CD8-positive, alpha-beta memory T cell (primary cell): Measurements from ENCODE around the gene TRERF1. TPM values are rescaled to one million over a fixed set of nuclear protein-coding genes. Genes with fewer than 3 reads are reported as not detected.

Experiments
- CTCF ChIA-PET: fragments of 350-600 bp; sonication (Branson Sonifier 250); formaldehyde crosslinking; loops from one replicate; lab custom pipeline; 2021; ENCODE audit warnings: antibody characterized with exemption; lab: Charles Lee
- POLR2A ChIA-PET: fragments of 350-600 bp; sonication (Branson Sonifier 250); formaldehyde crosslinking; loops from one replicate; lab custom pipeline; 2021; ENCODE audit warnings: antibody characterized with exemption; lab: Charles Lee
- DNase-seq, 5 donors: peaks; one replicate each; pipeline versions ENCODE4 v3.0.0 to v3.0.0-alpha.2; 2020 to 2022; ENCODE audit warnings: mixed read lengths in 1 of 5
- H3K27ac ChIP-seq: one replicate; pipeline ENCODE4 v1.7.0; 2013; ENCODE audit warnings: low read depth, mild to moderate bottlenecking, low read length, moderate library complexity
- H3K27me3 ChIP-seq: 2 replicates; pipeline ENCODE4 v1.7.0; 2013; ENCODE audit warnings: low read length, mild to moderate bottlenecking; ENCODE audit not compliant: insufficient read depth, poor library complexity, severe bottlenecking
- H3K36me3 ChIP-seq: 2 replicates; pipeline ENCODE4 v1.7.0; 2013; ENCODE audit warnings: mild to moderate bottlenecking, low read length, moderate library complexity; ENCODE audit not compliant: insufficient read depth
- H3K4me1 ChIP-seq: 2 replicates; pipeline ENCODE4 v1.7.0; 2013; ENCODE audit warnings: mild to moderate bottlenecking, low read length, moderate library complexity; ENCODE audit not compliant: insufficient read depth
- H3K4me3 ChIP-seq: 2 replicates; pipeline ENCODE4 v1.7.0; 2013; ENCODE audit warnings: mild to moderate bottlenecking, low read length
- H3K9me3 ChIP-seq: 2 replicates; pipeline ENCODE4 v1.7.0; 2013; ENCODE audit warnings: mild to moderate bottlenecking, low read length
- H3K27ac Mint-ChIP-seq, 8 donors: one replicate each; pipeline ENCODE4 v1.8.0; 2020 to 2021; ENCODE audit warnings: mixed read lengths in 8 of 8, mild to moderate bottlenecking in 6 of 8, inconsistent platforms in 3 of 8, moderate library complexity in 3 of 8
- H3K27me3 Mint-ChIP-seq, 2 donors: one replicate each; pipeline ENCODE4 v1.8.0; 2020 to 2021; ENCODE audit warnings: mixed read lengths in 2 of 2, mild to moderate bottlenecking in 1 of 2, moderate library complexity in 1 of 2
- H3K36me3 Mint-ChIP-seq, 3 donors: one replicate each; pipeline ENCODE4 v1.8.0; 2020 to 2021; ENCODE audit warnings: mixed read lengths in 3 of 3, inconsistent platforms in 1 of 3, mild to moderate bottlenecking in 1 of 3
- H3K4me1 Mint-ChIP-seq, 3 donors: one replicate each; pipeline ENCODE4 v1.8.0; 2020 to 2021; ENCODE audit warnings: mixed read lengths in 3 of 3, inconsistent platforms in 1 of 3, mild to moderate bottlenecking in 1 of 3
- H3K4me3 Mint-ChIP-seq, 7 donors: one replicate each; pipeline ENCODE4 v1.8.0; 2020 to 2021; ENCODE audit warnings: mixed read lengths in 7 of 7, mild to moderate bottlenecking in 6 of 7, moderate library complexity in 4 of 7, inconsistent platforms in 2 of 7
- H3K9me3 Mint-ChIP-seq, 5 donors: one replicate each; pipeline ENCODE4 v1.8.0; 2020 to 2022; ENCODE audit warnings: mixed read lengths in 5 of 5, mild to moderate bottlenecking in 3 of 5, moderate library complexity in 2 of 5, inconsistent platforms in 1 of 5
- polyA plus RNA-seq: library from polyadenylated mRNA; unstranded; fragments of 300-500 nt; fragmentation: Illumina TruSeq; gene quantifications from one replicate; pipeline ENCODE4 v1.2.3, GENCODE V29; 2021
- total RNA-seq, 2 experiments: library from RNA; stranded (reverse); gene quantifications; one replicate each; pipeline ENCODE4 v1.2.3, GENCODE V29; 2021

The TRERF1 gene
- total and polyA plus RNA-seq, 3 experiments from 2014 or later: 10.2 to 10.6 (median 10.3) TPM

GRCh38 chr6:42188406-42188805 lies 263.3 kb downstream of the TRERF1 start:
- no peaks in the 10 kb centered on the region for H3K27me3 ChIP-seq
- Mint-ChIP-seq H3K4me3 (no peak overlapping the region), H3K27me3 (peaks cover 0 to 2% of the 10 kb centered on the region in 2 donors), H3K9me3 (no peaks in the 10 kb centered on the region), H3K4me1 (no peaks in the 10 kb centered on the region), H3K27ac (peak overlapping the region in 1 of 8 donors; percentile 36), H3K36me3 (peaks cover 0 to 12% (median 9%) of the 10 kb centered on the region in 3 donors)
- no peaks in the 10 kb centered on the region for H3K4me1 ChIP-seq
- CTCF ChIA-PET: no interaction called here
- POLR2A ChIA-PET: no interaction called here
- no peak overlapping the region for H3K4me3 ChIP-seq
- H3K9me3 ChIP-seq: no peaks in the 10 kb centered on the region
- no peak overlapping the region for H3K27ac ChIP-seq
- no peaks in the 10 kb centered on the region for H3K36me3 ChIP-seq
- no peak for DNase-seq

- Mint-ChIP-seq H3K27me3 (peaks cover 0 to 8% of the 10 kb centered on the region in 2 donors), H3K27ac (no peak overlapping the region), H3K4me1 (no peaks in the 10 kb centered on the region), H3K9me3 (no peaks in the 10 kb centered on the region), H3K4me3 (no peak overlapping the region), H3K36me3 (peaks cover 0 to 8% (median 4%) of the 10 kb centered on the region in 3 donors)
- Histone ChIP-seq H3K36me3 (no peaks in the 10 kb centered on the region), H3K4me1 (no peaks in the 10 kb centered on the region), H3K4me3 (no peak overlapping the region), H3K27me3 (no peaks in the 10 kb centered on the region), H3K9me3 (no peaks in the 10 kb centered on the region), H3K27ac (no peak overlapping the region)
- POLR2A ChIA-PET: no interaction called here
- CTCF ChIA-PET: no interaction called here
- no peak for DNase-seq
Observed at GRCh38 chr6:42185597-42185996, 266.1 kb downstream of the TRERF1 start.

DNA sequence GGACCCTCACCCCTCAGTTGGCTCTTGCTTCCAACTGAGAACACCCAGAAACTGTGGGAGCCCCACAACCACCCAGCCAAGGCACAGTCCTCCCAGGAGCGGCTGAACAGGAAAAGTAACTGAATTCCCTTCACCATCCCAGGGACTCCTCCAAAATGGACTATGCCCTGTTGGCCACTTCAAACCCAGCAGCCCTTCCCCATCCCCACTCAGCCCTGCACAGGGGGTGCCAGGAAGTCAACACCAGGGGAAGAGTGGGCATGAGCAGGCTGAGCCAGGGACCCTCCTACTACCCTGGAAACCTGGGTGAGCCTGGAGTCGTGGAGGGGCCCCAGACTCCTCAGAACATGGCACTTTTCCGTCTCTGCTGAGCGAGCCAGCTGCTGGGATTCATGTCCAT lies 267.3 kb downstream of the TRERF1 start:
- Mint-ChIP-seq H3K36me3 (peaks cover 0 to 8% (median 1%) of the 10 kb centered on the region in 3 donors), H3K9me3 (no peaks in the 10 kb centered on the region), H3K27me3 (peaks cover 6 to 16% of the 10 kb centered on the region in 2 donors), H3K4me1 (no peaks in the 10 kb centered on the region), H3K27ac (no peak overlapping the region), H3K4me3 (no peak overlapping the region)
- ChIA-PET CTCF (no interaction called here), POLR2A (no interaction called here)
- no peak for DNase-seq
- H3K9me3 ChIP-seq: no peaks in the 10 kb centered on the region
- no peaks in the 10 kb centered on the region for H3K36me3 ChIP-seq
- no peak overlapping the region for H3K4me3 ChIP-seq
- H3K27ac ChIP-seq: no peak overlapping the region
- no peaks in the 10 kb centered on the region for H3K4me1 ChIP-seq
- no peaks in the 10 kb centered on the region for H3K27me3 ChIP-seq

DNA sequence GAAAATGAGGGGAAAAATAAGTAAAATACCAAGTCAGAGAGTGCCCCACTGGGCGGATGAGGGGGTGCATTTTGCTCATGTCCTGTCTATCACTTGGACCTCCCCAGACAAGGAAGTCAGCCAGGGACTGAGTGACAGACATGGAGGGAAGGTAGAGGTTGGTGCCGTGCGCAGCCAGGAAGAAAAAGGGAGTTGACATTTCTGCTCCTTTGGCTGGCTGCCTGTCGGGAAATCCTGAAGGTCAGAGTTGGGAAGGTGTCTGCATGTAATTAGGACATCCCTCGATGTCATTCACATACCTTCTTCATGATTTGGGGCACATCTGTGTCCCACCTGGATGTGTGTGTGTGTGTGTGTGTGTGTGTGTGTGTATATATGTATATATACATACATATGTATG lies 269.6 kb downstream of the TRERF1 start:
- DNase-seq: no peak
- Mint-ChIP-seq H3K36me3 (peaks cover 0 to 4% (median 0%) of the 10 kb centered on the region in 3 donors), H3K9me3 (no peaks in the 10 kb centered on the region), H3K27ac (no peak overlapping the region), H3K4me3 (no peak overlapping the region), H3K4me1 (peaks cover 0 to 7% (median 0%) of the 10 kb centered on the region in 3 donors), H3K27me3 (peaks cover 6 to 18% of the 10 kb centered on the region in 2 donors)
- no peaks in the 10 kb centered on the region for H3K36me3 ChIP-seq
- no peaks in the 10 kb centered on the region for H3K27me3 ChIP-seq
- ChIA-PET POLR2A (no interaction called here), CTCF (no interaction called here)
- H3K9me3 ChIP-seq: no peaks in the 10 kb centered on the region
- H3K4me3 ChIP-seq: no peak overlapping the region
- H3K4me1 ChIP-seq: no peaks in the 10 kb centered on the region
- H3K27ac ChIP-seq: no peak overlapping the region

- Mint-ChIP-seq H3K36me3 (no peaks in the 10 kb centered on the region), H3K4me1 (peaks cover 0 to 7% (median 0%) of the 10 kb centered on the region in 3 donors), H3K27me3 (peaks cover 6 to 18% of the 10 kb centered on the region in 2 donors), H3K9me3 (no peaks in the 10 kb centered on the region), H3K4me3 (no peak overlapping the region), H3K27ac (no peak overlapping the region)
- Histone ChIP-seq H3K4me1 (no peaks in the 10 kb centered on the region), H3K27ac (no peak overlapping the region), H3K4me3 (no peak overlapping the region), H3K27me3 (no peaks in the 10 kb centered on the region), H3K36me3 (no peaks in the 10 kb centered on the region), H3K9me3 (no peaks in the 10 kb centered on the region)
- no peak for DNase-seq
- POLR2A ChIA-PET: no interaction called here
- CTCF ChIA-PET: no interaction called here
Observed at GRCh38 chr6:42179945-42180313, 271.8 kb downstream of the TRERF1 start.

GRCh38 chr6:42179261-42179944 lies 272.3 kb downstream of the TRERF1 start:
- no peaks in the 10 kb centered on the region for H3K9me3 ChIP-seq
- no peaks in the 10 kb centered on the region for H3K36me3 ChIP-seq
- POLR2A ChIA-PET: no interaction called here
- Mint-ChIP-seq H3K27ac (no peak overlapping the region), H3K36me3 (no peaks in the 10 kb centered on the region), H3K4me3 (no peak overlapping the region), H3K27me3 (peaks cover 6 to 18% of the 10 kb centered on the region in 2 donors), H3K4me1 (peaks cover 0 to 7% (median 0%) of the 10 kb centered on the region in 3 donors), H3K9me3 (no peaks in the 10 kb centered on the region)
- DNase-seq: no peak
- no peaks in the 10 kb centered on the region for H3K27me3 ChIP-seq
- H3K4me3 ChIP-seq: no peak overlapping the region
- CTCF ChIA-PET: no interaction called here
- no peak overlapping the region for H3K27ac ChIP-seq
- no peaks in the 10 kb centered on the region for H3K4me1 ChIP-seq

- peaks cover 6 to 13% of the 10 kb centered on the region in 2 donors for H3K27me3 Mint-ChIP-seq
Observed at GRCh38 chr6:42177514-42178364, 274.0 kb downstream of the TRERF1 start.

DNA sequence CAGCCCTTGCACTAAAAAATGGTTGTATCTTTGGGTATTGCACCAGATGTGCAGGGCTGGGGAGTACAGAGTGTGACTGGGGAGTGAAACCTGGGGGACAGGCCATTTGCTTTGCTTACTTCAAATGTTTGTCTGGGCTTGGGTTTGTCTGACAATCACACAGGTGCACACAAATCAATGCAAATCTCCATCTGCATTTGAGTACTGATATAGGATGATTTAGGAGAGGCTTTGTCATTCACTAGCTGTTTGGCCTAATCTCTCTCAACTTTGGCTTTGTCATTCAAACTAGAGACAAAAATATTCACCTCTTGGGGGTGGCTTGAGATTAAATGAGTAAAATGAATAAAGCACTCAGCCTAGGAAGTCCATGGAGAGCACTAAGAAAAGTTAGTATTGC lies 274.7 kb downstream of the TRERF1 start:
- H3K4me1 Mint-ChIP-seq: peaks cover 0 to 7% (median 0%) of the 10 kb centered on the region in 3 donors
- H3K36me3 Mint-ChIP-seq: no peaks in the 10 kb centered on the region
- DNase-seq: no peak
- H3K27me3 ChIP-seq: no peaks in the 10 kb centered on the region
- no peaks in the 10 kb centered on the region for H3K36me3 ChIP-seq
- ChIA-PET POLR2A (no interaction called here), CTCF (interaction anchor here (0.7 kb wide), 1 partner anchor 10 kb away, joined by 3 read pairs; no protein-coding TSS in a partner anchor)
- peaks cover 6 to 13% of the 10 kb centered on the region in 2 donors for H3K27me3 Mint-ChIP-seq
- no peak overlapping the region for H3K27ac Mint-ChIP-seq
- no peaks in the 10 kb centered on the region for H3K9me3 Mint-ChIP-seq
- H3K9me3 ChIP-seq: no peaks in the 10 kb centered on the region
- no peaks in the 10 kb centered on the region for H3K4me1 ChIP-seq
- H3K4me3 Mint-ChIP-seq: no peak overlapping the region
- no peak overlapping the region for H3K4me3 ChIP-seq
- no peak overlapping the region for H3K27ac ChIP-seq

More at GRCh38 chr6:42177514-42178364, 274.0 kb downstream of the TRERF1 start:
- Histone ChIP-seq H3K27me3 (no peaks in the 10 kb centered on the region), H3K36me3 (no peaks in the 10 kb centered on the region), H3K27ac (no peak overlapping the region), H3K4me3 (no peak overlapping the region), H3K4me1 (no peaks in the 10 kb centered on the region), H3K9me3 (no peaks in the 10 kb centered on the region)
- Mint-ChIP-seq H3K36me3 (no peaks in the 10 kb centered on the region), H3K9me3 (no peaks in the 10 kb centered on the region), H3K4me1 (peaks cover 0 to 7% (median 0%) of the 10 kb centered on the region in 3 donors), H3K27ac (no peak overlapping the region), H3K4me3 (peak overlapping the region in 1 of 7 donors; percentile 17)
- ChIA-PET CTCF (interaction anchor here (0.7 kb wide), 1 partner anchor 10 kb away, joined by 3 read pairs; no protein-coding TSS in a partner anchor), POLR2A (interaction anchor here (0.6 kb wide), 1 partner anchor 126 kb away, joined by 3 read pairs; no protein-coding TSS in a partner anchor)
- DNase-seq: peak in 1 of 5 donors; percentile 6
